ENCODE measurements around the gene FILIP1L.

Gene FILIP1L

DNA sequence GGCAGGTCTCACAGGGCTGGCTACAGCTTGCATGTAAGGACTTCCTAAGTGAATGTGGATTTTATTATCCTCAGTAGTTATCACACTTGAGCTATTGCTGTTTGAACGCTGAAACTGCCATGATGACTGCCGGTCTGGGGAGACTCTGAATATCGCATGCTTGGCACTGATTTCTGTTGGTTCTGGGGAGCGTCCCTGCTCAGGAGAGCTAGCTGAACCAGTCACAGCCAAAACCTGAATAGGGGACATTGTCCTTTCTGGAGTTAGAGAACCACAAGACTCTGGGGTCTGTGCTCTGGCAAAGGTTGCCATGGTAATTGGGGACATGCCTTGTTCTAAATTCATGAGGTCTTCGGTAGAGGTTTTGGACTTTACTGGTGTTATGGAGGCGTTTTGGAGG lies 265.9 kb downstream of the FILIP1L start:
- Histone ChIP-seq H3K9me3 (no peaks in the 10 kb centered on the region), H3K4me3 (ENCODE audit: low read depth in 1 of 2, low read length in 1 of 2) (no peak overlapping the region), H3K36me3 (no peaks in the 10 kb centered on the region), H3K4me1 (ENCODE audit: control insufficient read depth in 1 of 2, insufficient read depth in 1 of 2, low read depth in 1 of 2, low read length in 1 of 2) (peaks cover 0 to 4% of the 10 kb centered on the region in 2 experiments), H3K27me3 (no peaks in the 10 kb centered on the region), H3K27ac (no peak overlapping the region)
- TF ChIP-seq, protein P1, sequence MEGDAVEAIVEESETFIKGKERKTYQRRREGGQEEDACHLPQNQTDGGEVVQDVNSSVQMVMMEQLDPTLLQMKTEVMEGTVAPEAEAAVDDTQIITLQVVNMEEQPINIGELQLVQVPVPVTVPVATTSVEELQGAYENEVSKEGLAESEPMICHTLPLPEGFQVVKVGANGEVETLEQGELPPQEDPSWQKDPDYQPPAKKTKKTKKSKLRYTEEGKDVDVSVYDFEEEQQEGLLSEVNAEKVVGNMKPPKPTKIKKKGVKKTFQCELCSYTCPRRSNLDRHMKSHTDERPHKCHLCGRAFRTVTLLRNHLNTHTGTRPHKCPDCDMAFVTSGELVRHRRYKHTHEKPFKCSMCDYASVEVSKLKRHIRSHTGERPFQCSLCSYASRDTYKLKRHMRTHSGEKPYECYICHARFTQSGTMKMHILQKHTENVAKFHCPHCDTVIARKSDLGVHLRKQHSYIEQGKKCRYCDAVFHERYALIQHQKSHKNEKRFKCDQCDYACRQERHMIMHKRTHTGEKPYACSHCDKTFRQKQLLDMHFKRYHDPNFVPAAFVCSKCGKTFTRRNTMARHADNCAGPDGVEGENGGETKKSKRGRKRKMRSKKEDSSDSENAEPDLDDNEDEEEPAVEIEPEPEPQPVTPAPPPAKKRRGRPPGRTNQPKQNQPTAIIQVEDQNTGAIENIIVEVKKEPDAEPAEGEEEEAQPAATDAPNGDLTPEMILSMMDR (IDR thresholded peaks at IDR 0.05) = no peak

DNA sequence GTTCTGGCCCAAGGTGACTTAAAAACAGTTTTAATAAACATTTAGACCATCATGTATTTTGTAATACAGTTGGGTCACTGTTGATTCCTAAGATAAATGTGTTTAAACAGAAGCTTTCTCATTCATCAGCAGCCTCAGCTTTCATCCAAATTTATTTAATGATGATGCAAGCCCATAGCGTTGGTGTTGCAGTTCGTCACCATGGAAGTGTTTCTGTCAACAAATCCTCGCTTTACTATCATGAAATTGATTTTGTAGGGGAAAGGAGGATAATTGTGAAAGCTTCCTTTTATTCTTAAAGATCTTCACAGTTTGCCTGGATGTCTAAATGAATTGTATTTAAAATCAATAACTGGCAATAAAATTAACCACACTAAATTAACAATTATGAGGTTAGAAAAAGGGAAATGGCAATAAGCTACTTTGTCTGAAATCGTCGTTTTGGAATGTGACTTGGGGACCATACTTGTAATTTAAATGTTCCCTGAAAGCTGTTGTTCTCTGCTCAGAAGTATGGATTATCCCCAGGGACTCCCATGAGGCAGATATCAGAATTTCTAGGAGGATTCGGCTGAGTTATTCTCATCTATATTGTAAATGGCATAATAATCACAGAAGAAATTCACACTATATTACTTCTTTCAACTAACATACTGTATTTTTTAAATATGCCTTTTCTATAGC lies 267.7 kb downstream of the FILIP1L start:
- Histone ChIP-seq H3K9me3 (no peaks in the 10 kb centered on the region), H3K4me3 (ENCODE audit: low read depth in 1 of 2, low read length in 1 of 2) (no peak overlapping the region), H3K27ac (no peak overlapping the region), H3K36me3 (no peaks in the 10 kb centered on the region), H3K4me1 (ENCODE audit: control insufficient read depth in 1 of 2, insufficient read depth in 1 of 2, low read depth in 1 of 2, low read length in 1 of 2) (peaks cover 0 to 4% of the 10 kb centered on the region in 2 experiments), H3K27me3 (no peaks in the 10 kb centered on the region)
- TF ChIP-seq, protein P1 (IDR thresholded peaks at IDR 0.05) = no peak

DNA sequence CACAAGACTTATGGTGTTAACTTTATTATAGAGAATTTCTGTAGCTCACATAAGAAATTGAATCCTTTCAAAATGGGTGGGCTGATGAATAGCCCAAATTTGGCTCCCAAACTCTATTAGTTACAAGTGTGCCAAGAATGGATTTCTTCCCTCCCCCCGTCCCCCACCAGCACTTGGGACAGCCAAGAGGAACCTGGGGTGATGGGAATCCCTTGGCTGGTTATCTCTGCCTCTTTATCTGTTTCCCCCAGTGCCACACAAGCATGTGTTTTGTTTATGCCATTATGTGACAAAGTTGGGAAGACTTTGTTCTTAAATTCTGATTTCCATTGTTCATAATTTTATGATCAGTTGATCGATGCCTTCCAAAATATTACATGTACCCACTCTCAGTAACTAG lies 268.3 kb downstream of the FILIP1L start:
- Histone ChIP-seq H3K36me3 (no peaks in the 10 kb centered on the region), H3K4me1 (ENCODE audit: control insufficient read depth in 1 of 2, insufficient read depth in 1 of 2, low read depth in 1 of 2, low read length in 1 of 2) (peaks cover 0 to 4% of the 10 kb centered on the region in 2 experiments), H3K27me3 (no peaks in the 10 kb centered on the region), H3K9me3 (no peaks in the 10 kb centered on the region), H3K27ac (no peak overlapping the region), H3K4me3 (ENCODE audit: low read depth in 1 of 2, low read length in 1 of 2) (no peak overlapping the region)
- TF ChIP-seq, protein P1 (IDR thresholded peaks at IDR 0.05) = no peak

DNA sequence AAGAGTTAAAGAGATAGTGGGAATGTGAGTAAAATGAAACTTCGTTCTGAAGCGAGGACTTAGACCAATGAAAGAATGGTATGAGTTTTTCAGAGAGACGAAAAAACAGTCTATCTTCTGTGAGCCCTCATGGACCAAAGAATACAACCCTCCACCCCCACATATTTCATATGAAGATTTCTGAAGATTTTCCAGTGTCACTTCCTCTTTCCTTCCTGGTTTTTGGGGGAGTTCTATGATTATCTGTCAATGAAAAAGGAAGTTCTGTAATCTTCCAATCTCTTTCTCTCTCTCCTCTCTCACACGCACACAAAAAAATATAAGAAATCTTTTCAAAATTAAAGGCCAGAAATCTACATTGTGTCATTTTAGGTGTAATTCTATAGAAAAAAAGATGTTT lies 269.0 kb downstream of the FILIP1L start:
- Histone ChIP-seq H3K36me3 (no peaks in the 10 kb centered on the region), H3K4me1 (ENCODE audit: control insufficient read depth in 1 of 2, insufficient read depth in 1 of 2, low read depth in 1 of 2, low read length in 1 of 2) (no peaks in the 10 kb centered on the region), H3K9me3 (no peaks in the 10 kb centered on the region), H3K4me3 (ENCODE audit: low read depth in 1 of 2, low read length in 1 of 2) (no peak overlapping the region), H3K27me3 (no peaks in the 10 kb centered on the region), H3K27ac (no peak overlapping the region)
- TF ChIP-seq, protein P1 (IDR thresholded peaks at IDR 0.05) = no peak

DNA sequence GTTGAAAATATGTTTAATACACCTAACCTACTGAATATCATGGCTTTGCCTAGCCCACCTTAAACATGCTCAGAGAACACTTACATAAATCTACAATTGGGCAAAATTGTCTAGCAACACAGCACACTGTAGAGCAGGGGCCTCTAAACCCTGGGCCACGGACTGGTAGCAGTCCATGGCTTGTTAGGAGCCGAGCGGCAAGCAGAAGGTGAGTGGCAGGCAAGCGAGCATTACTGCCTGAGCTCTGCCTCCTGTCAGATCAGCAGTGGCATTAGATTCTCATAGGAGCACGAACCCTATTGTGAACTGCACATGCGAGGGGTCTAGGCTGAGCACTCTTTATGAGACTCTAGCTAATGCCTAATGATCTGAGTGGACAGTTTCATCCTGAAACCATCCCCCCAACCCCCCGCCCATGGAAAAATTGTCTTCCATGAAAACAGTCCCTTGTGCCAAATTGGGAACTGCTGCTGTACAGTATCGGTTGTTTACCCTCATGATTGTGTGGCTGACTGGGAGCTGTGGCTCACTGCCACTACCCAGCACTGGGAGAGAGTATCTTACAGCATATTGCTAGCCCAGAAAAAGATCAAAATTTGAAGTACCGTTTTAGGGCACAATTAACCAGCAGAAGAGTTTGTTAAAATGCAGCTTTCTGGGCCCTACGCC lies 270.6 kb downstream of the FILIP1L start:
- H3K36me3 ChIP-seq = no peaks in the 10 kb centered on the region
- no peak overlapping the region for H3K27ac ChIP-seq
- H3K4me3 ChIP-seq (ENCODE audit: low read depth in 1 of 2, low read length in 1 of 2) = no peak overlapping the region
- no peaks in the 10 kb centered on the region for H3K4me1 ChIP-seq (ENCODE audit: control insufficient read depth in 1 of 2, insufficient read depth in 1 of 2, low read depth in 1 of 2, low read length in 1 of 2)
- TF ChIP-seq, protein P1 (IDR thresholded peaks at IDR 0.05) = no peak
- H3K27me3 ChIP-seq = no peaks in the 10 kb centered on the region
- H3K9me3 ChIP-seq = no peaks in the 10 kb centered on the region

Data from neutrophil (primary cell).